HFF-Myc (cell line): ENCODE results near the gene ADSL.

Experiments
- DNase-seq: peaks from one replicate; pipeline ENCODE4 v3.0.0-alpha.2; 2011; ENCODE audit warnings: low read depth; ENCODE audit errors: extremely low read depth
- H3K4me3 ChIP-seq: replicated peaks from 2 replicates; pipeline ENCODE4 v1.5.1; 2011; ENCODE audit warnings: low read depth, mild to moderate bottlenecking, control low read depth, low read length
- TF ChIP-seq, protein P1 (sequence below): IDR thresholded peaks from 2 replicates; pipeline ENCODE4 v1.5.1; 2012; ENCODE audit warnings: mild to moderate bottlenecking, low read depth, low read length, control low read depth; ENCODE audit errors: missing control alignments

ADSL gene

DNA sequence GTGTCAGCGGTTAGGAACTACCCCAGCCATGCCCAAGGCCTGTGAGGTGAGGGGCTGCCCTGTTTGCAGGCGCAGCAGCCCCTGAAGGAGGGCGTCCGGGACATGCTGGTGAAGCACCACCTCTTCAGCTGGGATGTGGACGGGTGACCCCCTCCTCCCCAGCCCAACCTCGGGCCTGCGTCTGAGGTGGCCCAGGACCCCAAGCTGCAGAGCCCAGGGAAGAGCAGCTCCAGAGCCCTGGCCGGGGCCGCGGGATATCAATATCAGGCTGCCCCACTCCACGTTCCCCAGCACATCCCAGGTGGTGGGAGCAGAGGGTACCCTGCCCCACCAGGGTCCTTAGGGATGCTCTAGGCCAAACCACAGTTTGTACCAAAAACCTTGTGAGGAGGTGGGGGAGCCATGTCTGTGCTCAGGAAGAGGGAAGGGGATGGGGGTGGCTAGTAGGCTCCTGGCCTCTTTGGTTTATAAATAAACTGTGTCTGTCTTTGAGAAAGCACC, 63.4 kb downstream of the ADSL start:
- H3K4me3 ChIP-seq: no peak overlapping the region
- no peak for DNase-seq
- TF ChIP-seq, protein P1, sequence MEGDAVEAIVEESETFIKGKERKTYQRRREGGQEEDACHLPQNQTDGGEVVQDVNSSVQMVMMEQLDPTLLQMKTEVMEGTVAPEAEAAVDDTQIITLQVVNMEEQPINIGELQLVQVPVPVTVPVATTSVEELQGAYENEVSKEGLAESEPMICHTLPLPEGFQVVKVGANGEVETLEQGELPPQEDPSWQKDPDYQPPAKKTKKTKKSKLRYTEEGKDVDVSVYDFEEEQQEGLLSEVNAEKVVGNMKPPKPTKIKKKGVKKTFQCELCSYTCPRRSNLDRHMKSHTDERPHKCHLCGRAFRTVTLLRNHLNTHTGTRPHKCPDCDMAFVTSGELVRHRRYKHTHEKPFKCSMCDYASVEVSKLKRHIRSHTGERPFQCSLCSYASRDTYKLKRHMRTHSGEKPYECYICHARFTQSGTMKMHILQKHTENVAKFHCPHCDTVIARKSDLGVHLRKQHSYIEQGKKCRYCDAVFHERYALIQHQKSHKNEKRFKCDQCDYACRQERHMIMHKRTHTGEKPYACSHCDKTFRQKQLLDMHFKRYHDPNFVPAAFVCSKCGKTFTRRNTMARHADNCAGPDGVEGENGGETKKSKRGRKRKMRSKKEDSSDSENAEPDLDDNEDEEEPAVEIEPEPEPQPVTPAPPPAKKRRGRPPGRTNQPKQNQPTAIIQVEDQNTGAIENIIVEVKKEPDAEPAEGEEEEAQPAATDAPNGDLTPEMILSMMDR: no peak

DNA sequence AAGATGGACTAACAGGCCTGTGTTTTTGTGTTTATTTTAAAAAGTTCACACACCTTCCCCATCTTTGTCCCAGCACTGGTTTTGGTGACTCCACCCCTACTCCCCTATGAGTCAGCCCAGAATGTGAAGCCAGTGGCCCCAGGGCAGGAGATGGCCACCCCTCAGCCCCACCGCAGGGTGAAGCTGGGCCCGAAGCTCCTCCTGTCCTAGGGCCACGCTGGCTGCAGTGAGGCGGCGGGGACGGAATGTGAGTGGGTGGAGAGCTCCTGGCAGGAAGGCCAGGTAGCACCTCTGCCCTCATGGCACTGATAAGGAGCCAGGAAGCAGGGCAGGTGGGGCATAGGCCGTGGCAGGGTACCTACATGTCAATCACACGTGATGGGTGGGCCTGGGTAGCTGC, 64.0 kb downstream of the ADSL start:
- no peak for DNase-seq
- TF ChIP-seq, protein P1: no peak
- no peak overlapping the region for H3K4me3 ChIP-seq

DNA sequence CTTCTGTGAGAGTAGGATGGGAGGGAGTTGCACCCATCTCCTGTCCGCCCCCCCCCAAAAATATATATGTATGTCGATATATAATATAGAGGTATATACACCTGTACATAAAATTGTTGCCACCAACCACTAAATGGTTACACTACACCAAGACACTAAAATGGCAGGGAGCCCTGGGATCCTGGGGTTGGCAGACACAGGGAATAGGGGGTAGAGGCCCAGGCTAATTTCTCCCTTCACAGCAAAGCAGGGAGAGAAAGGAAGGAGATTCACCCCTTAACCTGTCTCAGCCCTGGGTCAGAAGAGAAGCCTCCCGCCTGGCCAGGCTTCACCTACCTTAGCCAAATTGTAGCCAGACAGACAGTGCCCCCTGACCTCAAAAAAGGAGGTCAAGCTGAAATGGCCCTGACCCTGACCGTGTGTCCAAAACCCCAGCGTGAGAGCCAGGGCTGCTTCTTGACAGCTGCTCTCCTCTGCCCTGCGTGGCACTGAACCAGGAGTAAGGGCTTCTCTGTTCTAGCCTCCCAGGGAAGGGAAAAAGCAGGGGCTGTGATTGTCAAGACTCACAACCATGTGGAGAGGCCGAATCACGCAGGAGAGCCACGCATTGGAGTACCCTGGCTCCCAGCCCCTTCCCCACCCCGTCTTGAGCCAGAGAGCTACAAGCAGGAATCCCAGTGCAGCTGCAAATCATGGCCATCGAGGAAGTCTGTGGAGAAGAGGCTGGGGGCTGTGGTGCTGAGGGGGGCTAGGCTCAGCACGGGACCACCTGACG, 64.6 kb downstream of the ADSL start:
- DNase-seq: no peak
- no peak overlapping the region for H3K4me3 ChIP-seq
- TF ChIP-seq, protein P1: no peak

DNA sequence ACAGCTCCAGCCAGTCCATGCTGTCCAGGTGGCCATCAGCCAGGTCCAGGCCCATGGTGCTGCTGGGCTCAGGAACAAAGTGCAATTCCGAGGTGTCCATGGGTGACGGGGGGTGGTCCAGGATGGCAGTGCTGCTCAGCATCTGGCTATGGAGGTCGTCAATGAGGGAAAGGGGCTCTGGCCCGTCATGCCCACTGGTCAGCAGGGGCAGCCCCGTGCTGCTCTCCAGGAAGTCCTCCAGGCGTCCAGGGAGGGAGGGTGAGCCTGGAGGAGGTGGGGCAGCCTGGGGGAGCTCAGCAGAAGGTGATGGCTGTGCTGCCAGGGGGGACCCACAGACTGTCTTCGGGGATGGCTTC, 65.2 kb downstream of the ADSL start:
- TF ChIP-seq, protein P1: no peak
- no peak overlapping the region for H3K4me3 ChIP-seq
- no peak for DNase-seq

DNA sequence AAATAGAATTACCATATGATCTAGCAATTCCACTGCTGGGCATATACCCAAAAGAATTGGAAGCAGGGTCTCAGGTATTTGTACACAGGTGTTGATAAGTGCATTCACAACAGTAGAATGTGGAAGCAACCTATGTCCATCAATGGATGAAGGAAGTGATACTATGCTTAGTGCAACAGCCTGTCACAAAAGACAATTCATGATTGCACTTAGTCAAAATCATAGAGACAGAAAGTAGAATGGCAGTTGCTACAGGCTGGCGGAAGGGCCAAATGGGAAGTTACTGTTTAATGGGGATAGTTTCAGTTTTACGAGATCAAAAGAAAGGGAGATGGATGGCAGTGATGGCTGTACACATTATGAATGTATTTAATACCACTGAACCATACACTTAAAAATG, 66.1 kb downstream of the ADSL start:
- TF ChIP-seq, protein P1: no peak
- no peak for DNase-seq
- H3K4me3 ChIP-seq: no peak overlapping the region

DNA sequence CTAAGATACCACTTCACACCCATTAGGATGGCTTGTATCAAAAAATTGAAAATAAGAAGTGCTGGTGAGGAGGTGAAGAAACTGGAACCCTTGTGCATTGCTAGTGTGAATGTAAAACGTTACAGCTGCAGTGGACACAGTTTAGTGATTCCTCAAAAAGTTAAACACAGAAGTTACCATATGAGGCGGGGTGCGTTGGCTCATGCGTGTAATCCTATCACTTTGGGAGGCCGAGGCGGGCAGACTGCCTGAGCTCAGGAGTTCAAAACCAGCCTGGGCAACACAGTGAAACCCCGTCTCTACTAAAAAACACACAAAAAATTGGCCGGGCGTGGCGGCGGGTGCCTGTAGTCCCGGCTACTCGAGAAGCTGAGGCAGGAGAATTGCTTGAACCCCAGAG, 67.6 kb downstream of the ADSL start:
- no peak for DNase-seq
- TF ChIP-seq, protein P1: no peak
- no peak overlapping the region for H3K4me3 ChIP-seq

DNA sequence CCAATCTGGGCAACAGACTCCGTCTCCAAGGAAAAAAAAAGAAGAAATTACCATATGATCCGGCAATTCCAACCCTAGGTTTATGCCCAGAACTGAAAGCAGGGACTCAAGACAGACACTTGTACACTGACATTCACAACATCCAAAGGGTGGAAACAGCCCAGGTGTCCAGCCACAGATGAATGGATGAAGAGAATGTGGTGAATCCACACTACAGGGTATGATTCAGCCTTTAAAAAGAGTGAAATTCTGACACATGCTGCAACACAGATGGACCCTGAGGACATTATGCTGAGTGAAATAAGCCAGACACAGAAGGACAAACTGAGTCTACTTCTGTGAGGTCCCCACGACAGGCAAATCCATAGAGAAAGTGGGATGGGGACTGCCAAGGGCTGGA, 68.0 kb downstream of the ADSL start:
- TF ChIP-seq, protein P1: no peak
- no peak overlapping the region for H3K4me3 ChIP-seq
- DNase-seq: no peak
